ENCODE data around the gene MAP3K13.

The MAP3K13 gene, protein sequence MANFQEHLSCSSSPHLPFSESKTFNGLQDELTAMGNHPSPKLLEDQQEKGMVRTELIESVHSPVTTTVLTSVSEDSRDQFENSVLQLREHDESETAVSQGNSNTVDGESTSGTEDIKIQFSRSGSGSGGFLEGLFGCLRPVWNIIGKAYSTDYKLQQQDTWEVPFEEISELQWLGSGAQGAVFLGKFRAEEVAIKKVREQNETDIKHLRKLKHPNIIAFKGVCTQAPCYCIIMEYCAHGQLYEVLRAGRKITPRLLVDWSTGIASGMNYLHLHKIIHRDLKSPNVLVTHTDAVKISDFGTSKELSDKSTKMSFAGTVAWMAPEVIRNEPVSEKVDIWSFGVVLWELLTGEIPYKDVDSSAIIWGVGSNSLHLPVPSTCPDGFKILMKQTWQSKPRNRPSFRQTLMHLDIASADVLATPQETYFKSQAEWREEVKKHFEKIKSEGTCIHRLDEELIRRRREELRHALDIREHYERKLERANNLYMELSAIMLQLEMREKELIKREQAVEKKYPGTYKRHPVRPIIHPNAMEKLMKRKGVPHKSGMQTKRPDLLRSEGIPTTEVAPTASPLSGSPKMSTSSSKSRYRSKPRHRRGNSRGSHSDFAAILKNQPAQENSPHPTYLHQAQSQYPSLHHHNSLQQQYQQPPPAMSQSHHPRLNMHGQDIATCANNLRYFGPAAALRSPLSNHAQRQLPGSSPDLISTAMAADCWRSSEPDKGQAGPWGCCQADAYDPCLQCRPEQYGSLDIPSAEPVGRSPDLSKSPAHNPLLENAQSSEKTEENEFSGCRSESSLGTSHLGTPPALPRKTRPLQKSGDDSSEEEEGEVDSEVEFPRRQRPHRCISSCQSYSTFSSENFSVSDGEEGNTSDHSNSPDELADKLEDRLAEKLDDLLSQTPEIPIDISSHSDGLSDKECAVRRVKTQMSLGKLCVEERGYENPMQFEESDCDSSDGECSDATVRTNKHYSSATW

DNA sequence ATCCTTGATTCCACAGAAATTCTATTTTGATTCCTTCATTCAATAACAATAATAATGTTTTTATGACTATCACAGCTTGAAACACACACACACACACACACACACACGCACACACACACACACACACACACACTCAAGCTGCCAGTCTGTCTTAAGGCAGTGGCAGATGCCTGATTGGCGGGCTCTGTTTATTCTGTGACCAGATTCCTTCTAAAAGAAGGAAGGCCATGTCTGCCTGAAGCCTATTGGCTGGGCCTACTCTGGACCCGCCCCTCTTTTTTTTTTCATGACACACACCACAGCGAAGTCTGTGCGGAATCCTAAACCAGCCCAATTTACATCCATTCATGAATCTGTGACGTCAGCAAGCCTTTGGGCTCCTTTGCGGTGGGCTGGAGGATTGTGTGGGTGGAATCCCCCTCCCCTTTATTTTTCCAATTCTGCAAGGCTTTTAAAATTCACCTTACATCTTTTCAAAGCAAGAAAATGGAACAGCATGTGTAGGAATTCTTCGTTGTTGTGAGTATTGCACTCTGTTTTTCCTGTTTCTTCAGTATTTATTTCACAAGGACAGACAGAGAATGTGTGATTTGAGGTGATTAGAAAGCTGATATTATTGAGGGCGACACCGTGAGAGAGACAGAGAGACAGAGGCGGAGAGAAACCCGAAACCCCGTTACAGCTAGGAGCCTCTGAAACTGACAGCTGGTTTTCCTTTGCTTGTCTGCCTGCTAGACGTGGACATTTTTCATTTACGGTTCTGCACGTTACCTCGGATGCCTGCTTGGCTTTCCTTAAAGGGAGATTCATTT, at the start of gene MAP3K13:
Gene MAP3K13 (plus strand): TSS at position 287 of the 812 bp plus-strand sequence. CDS start 65,446 bp downstream, outside the sequence.
- peak; percentile 5 for DNase-seq

DNA sequence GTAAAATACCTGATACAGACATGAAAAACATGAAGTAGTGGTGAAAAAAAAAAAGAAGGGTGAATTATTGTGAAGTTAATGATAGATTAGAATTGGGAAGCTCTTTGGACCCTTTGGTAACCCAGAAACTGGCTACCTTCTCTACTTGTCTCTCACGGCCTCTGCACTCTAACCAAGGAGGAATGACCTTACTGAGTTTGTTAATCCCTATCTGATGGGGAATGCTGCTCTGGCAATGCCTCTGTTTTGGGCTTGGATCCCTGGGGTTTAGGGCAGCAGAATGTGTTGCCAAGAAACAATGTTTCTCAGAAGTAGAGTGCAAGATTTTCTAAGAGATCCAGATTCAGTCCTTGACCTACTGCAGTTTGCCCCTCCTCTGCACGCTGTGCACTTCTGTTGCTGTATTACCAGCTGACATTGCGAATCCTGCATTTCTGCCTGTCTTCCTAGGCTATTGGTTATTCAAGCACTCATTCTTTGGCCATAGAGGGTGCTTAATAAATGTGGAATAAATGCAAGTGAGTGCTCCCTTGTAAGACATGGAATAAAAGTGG, 49.2 kb upstream of the MAP3K13 start:
- no peak for DNase-seq

DNA sequence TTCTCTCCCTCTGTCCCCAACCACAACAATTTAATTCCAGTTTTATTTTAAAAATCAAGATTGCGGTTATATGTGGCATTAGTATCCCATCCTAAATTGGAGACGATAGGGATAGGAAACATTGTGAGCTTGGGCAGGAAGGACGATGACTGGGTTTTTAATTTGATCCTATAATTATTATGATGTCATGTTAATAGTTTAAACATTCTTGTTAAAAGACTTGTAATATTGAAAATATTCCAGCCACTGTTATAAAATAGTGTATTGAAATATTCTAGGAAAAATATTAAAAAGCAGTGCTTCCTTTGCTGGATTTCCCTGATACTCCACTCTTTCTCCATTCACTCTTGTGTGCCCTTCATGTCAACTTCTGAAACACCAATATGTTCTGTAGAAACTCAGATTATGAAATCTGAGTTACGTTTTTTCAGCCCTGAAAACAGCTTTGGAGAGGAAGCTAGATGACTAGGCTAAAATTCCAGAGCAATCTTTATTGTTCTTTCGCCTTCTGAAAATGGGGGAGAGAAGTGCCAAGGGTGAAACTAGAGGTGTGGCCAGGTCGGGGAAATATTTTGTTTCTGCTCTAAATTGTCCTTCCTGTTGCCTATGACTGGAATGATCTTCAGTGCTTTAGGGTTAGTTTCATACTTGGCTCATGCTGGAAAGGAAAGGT, 46.1 kb upstream of the MAP3K13 start:
- DNase-seq, result no peak

DNA sequence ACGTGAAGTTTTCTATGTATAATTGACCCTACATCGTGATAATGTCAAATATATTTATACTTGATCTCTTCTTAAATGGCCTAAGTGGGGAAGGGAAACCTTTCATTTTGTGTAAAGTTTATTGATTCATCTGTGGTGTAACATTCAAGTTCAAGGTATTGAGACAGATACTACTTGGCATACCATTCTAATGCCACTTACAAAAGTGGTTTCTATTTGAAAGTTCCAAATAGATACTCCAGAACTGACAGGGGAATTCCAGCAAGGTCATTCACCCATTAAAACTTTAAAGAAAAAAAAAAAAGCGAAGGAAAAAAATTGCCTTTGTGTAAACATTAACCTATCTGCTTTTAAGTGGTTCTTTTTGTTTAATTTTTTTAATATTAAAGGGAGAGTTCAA, 45.3 kb upstream of the MAP3K13 start:
- DNase-seq, result no peak

DNA sequence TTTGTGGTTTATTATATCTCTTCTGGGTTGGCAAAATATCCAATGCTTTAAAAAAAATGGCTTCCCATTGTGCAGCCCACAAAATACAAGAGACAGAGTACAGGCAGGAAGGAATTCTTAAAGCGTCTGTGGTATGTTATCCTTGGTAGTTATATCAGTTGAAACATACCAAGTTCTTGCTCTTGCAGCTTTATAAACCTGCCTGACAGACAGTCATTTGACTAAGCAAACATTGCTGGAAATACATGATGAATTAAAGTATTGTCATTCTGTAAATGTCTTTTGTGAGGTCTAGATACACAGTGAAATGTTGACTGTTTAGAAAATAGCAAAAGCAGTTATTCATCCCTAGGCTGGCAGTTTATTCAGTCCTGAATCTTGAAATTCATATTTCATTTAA, 44.8 kb upstream of the MAP3K13 start:
- no peak for DNase-seq

DNA sequence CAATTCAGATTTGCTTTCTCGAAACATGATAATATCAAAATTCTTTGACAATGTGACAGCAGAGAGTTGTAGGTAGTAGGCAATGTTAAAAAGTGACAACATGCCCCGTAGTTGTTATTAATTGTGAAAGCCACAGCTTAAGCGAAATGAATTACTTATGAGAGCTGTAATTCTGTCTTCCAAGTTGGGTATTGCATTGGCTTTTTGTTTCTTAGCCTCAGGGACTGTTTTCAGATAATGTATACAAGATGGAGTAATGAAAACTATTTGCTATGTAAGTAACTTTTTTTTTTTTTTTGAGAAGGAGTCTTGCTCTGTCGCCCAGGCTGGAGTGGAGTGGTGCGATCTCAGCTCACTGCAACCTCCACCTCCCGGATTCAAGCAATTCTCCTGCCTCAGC, 43.1 kb upstream of the MAP3K13 start:
- no peak for DNase-seq

DNA sequence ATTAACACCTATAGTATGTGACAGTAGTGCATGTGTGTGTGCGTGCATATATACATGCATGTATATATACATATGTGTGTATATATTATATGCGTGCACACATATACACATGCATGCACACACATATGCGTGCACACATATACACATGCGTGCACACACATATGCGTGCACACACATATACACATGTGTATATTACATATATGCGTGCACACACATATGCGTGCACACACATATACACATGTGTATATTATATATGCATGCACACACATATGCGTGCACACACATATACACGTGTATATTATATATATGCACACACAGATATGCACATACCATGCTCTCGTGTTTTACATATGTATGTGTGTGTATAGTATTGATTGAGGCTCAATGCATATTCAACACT, 42.0 kb upstream of the MAP3K13 start:
- no peak for DNase-seq

DNA sequence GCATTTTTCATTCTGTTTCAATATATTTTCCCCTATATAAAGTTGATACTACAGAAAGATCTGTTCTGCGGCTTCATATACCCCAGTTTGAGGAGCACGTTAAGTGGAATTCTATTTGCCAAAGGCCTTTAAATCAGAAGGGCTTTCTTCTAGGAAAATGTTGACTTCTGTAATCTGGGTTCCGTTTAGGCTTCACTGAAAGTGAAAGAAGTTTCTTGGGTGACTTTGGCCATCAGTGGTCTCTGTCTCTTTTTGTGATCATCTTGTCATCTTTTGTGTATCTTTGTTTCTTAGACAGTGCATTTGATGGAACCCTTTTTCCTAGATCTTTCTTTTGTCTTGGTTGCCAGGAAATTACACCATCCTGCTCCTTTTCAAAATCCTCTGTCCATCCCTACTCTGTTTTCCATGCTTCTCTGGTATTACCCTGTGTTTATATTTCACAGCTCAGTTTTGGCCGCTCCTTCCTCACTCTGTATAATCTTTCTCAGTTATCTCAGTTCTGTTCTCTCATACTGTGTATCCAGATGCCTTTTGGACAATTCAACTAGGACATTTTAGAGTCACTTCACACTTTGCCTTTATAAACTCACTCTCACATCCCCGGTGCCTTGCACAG, 40.7 kb upstream of the MAP3K13 start:
- DNase-seq, result no peak

DNA sequence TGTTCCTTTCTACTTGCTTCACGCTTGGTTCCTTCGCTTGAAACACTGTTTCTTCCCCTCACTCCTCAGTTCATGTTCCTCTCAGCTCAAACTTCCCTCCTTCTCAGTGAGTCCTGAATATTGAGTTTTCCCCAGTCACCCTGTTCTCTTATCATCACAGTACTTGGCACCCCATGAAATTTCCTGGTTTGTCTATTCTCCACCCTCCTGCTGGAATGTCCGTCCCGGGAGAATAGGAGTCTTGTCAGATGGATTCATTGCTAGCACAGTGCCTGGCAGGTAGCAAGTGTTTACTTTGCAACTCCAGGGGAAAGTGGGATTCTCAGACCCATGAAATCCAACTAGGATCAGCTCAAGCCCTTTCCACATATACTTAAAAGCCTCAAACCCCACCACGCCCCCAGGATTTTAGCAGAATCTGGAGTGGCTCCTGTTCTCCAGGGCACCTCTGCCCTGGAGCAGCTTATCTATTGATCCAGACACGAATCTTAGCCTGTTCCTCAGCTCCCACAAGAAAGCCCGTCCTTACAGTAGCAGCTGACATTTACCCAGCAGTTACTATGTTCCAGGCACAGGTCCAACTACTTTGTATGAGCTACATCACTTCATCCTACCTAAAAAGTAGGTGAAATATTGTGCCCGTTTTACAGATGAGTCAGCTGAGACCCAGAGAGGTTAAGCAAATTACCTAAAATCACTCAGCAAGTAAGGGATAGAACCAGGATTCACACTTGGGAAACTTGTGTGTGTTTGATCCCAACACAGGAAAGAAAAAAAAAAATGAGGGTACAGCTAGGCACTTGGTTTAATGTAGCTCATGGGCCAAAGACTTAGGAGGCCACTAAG, 36.8 kb upstream of the MAP3K13 start:
- DNase-seq, result no peak

DNA sequence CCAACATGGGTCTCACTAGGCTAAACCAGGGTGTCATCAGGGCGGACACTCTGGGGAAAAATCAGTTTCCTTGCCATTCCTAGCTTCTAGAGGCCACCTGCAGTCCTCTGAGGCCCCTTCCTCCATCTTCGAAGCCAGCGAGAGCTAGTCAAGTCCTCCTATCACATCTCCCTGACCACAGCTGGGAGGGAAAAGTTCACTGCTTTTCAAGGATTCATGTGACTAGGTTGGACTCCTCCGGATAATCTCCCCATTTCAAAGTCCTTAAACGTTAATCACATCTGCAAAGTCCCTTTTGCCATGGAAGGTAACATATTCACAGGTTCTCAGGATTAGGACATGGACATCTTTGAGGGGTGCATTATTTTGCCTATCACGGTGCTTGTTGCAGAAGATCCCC, 35.9 kb upstream of the MAP3K13 start:
- no peak for DNase-seq

DNA sequence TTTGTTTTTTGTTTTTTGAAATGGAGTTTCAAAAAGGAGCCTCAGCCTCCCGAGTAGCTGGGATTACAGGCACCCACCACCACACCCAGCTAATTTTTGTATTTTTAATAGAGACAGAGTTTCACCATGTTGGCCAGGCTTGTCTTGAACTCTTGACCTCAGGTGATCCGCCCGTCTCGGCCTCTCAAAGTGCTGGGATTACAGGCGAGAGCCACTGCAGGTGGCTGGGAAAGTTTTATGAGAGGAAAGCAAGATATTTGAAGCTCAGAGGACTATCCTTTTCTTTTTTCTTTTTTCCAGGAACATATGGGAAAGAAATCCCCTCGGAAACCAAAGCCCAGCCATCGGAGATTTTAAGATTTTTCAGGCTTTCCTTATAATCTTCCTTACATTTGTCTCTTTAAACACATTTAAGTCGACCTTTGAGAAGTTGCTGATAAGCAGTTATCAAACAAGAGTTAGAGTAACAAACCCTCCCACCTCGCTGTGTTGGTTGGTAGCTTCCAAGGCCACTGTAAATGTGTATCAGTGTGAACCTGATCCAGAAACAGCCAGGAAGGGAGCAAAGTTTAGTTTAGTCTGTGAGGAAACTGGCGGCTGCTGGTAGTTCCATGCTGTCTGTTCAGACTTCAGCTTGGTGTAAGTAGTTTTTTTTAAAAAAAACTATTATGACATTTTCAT, 34.5 kb upstream of the MAP3K13 start:
- no peak for DNase-seq

DNA sequence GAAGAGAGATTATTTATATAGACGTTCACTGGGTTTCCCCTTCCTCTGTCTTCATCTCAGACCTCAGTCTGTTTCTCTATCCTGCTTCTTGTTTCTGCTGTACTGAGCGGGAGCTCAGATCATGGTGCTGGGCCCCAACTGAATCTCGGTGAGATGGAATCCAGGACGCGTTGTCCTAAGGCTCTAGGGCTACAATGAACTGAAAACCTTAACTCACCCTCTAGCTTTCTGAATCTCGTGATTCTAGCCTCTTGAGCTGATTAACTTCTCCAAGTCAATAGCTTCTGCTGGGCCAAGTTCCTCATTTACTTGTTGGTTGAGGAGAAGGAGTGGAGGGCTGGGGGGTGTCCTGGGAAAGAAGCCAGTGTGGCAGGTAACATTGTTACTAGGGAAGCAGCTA, 32.7 kb upstream of the MAP3K13 start:
- no peak for DNase-seq

DNA sequence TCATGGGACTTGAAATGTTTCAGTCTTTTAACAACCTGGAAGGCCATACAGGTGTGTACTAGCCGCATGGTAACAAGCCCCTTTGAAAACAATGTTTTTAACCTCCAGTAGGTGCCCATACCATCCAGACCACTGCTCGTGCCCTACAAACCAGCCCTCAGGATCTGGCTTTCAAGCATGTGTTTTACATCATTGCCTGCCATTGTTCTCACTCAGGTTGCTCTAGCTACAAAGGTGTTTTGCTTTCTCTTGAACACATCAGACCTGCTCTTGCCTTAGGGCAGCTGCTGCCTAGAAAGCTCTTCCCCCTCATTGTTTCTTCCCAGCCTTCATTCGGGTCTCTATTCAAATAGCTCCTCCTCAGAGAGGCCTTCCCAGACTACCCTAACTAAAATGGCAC, 32.3 kb upstream of the MAP3K13 start:
- no peak for DNase-seq

DNA sequence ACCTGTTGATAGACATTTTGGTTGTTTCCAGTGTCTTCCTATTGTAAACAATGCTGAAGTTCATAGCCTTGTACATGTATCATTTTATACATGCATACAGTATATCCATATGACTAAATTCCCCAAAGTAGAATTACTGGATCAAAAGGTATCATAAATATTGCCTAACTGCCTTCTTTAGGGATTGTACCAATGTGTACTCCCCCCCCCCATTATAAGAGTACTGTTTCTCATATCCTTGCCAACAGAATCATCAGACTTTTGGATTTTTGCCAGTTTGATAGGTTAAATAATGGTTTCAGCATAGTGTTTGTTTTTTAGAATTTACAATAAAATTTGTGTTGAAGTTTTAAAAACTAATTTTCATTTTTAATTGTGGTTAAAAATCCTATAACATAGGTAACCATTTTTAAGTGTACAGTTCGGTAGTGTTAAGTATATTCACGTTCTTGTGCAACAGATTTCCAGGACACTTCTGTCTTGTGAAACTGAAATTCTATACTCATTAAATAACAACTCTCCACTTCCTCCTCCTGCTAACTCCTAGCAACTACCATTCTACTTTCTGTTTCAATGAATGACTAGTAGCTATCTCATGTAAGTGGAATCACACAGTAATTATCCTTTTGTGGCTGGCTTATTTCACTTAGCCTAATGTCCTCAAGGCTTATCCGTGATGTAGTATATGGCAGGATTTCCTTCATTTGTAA, 30.8 kb upstream of the MAP3K13 start:
- no peak for DNase-seq

DNA sequence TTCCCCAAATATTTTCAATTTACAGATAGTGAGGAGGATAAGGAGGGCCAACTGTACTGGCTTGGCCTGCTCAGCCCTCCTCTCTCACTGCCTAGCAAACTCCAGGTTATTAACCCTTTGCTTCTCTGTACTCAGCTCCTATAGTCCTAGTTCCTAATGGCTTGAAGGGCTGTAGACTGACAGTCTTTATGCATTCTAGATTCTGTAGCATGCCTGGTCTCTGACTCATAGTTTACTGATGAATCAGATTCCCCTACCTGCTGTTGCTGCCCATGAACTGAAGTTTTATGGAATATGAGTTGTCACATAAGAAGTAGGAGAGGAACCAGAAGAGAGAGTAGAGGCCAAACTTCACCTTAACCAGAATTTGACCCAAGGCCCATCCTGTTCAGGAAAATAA, 27.1 kb upstream of the MAP3K13 start:
- no peak for DNase-seq

DNA sequence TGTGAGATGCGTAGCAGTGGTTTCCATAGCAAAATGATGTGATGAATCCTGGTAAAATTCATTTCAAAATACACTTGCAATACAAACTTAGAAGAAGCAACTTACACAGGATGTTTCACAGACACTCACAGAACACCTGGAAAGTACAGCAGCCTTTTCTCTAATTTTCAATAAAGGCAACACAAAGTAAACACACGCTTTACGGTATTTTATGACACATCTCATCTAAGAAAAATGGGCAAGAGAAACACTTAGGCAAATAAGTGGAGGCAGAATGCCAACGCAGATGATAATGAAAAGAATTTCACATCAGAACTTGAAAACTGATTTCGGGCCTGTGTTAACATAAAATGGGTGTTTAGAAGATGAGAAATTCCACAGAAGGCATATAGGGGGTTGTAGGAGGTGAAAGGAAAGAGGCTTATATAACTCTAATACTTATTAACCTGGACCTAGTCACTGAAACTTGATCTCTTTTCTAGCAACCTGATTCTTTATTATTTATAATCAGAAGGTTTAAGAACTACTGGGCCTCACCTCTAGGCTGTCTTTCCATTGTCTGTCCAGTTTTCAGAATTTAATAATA, 25.6 kb upstream of the MAP3K13 start:
- no peak for DNase-seq

DNA sequence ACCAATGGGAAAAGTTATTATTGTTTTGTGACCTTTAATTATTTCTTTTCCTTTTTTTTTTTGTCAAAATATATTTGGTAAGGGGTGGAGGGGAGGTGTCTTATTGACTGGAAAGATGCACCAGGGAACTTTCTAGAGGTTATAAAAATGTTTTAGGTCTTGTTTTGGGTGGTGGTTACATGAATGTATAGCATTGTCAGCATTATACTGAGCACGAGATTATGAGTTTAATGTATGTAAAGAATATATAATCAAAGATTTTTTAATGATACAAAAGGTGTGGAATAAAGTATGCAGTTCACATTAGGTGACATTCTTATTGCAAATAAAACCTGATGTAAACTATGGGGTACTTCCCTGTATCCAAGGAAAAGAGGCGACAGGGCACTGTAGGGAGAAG, 23.0 kb upstream of the MAP3K13 start:
- no peak for DNase-seq

DNA sequence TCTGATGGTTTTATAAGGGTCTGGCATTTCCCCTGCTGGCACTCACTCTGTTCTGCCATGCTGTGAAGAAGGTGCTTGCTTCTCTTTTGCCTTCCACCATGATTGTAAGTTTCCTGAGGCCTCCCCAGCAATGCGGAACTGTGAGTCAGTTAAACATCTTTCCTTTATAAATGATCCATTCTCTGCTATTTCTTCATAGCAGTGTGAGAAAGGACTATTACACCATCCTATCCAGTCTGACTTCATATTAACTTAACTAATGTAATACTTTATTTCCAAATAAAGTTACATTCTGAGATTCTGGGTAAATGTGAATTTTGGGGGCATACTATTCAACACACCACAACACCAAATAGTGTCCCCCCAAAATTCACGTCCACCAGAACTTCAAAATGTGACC, 22.2 kb upstream of the MAP3K13 start:
- no peak for DNase-seq
